Adipocyte (in vitro differentiated cells): Measurements from ENCODE around the gene ESPN.
A peak's percentile ranks its signal among the peaks of the same experiment; 100 is the strongest.

ENCODE experiments used
- DNase-seq: peaks from one replicate; pipeline ENCODE4 v3.0.0-alpha.2; 2015; ENCODE audit warnings: low read depth
- H3K27me3 ChIP-seq: replicated peaks from 2 replicates; pipeline ENCODE4 v1.7.0; 2013; ENCODE audit warnings: mild to moderate bottlenecking, low read length, moderate library complexity; ENCODE audit not compliant: control insufficient read depth, insufficient read depth
- H3K36me3 ChIP-seq: 2 replicates; pipeline ENCODE4 v1.7.0; 2013; ENCODE audit warnings: low read length, mild to moderate bottlenecking, moderate library complexity; ENCODE audit not compliant: control insufficient read depth, insufficient read depth, severe bottlenecking
- H3K4me1 ChIP-seq: 2 replicates; pipeline ENCODE4 v1.7.0; 2013; ENCODE audit warnings: mild to moderate bottlenecking, low read length, moderate library complexity; ENCODE audit not compliant: control insufficient read depth, insufficient read depth
- H3K4me3 ChIP-seq: 2 replicates; pipeline ENCODE4 v1.7.0; 2013; ENCODE audit warnings: mild to moderate bottlenecking, low read length, moderate library complexity
- H3K9ac ChIP-seq: 2 replicates; pipeline ENCODE4 v1.7.0; 2013; ENCODE audit warnings: mild to moderate bottlenecking, low read length, moderate library complexity
- H3K9me3 ChIP-seq: 2 replicates; pipeline ENCODE4 v1.7.0; 2013; ENCODE audit warnings: mild to moderate bottlenecking, low read length, moderate library complexity; ENCODE audit not compliant: control insufficient read depth

ESPN gene

GRCh38 chr1:6471086-6471969, 46.8 kb downstream of the ESPN start:
- Histone ChIP-seq H3K36me3 (no peaks in the 10 kb centered on the region), H3K4me3 (no peak overlapping the region), H3K27me3 (no peaks in the 10 kb centered on the region), H3K9me3 (no peaks in the 10 kb centered on the region), H3K4me1 (no peaks in the 10 kb centered on the region), H3K9ac (no peak overlapping the region)
- DNase-seq: no peak

GRCh38 chr1:6471970-6472368, 47.4 kb downstream of the ESPN start:
- no peaks in the 10 kb centered on the region for H3K27me3 ChIP-seq
- no peaks in the 10 kb centered on the region for H3K4me1 ChIP-seq
- DNase-seq: no peak
- no peak overlapping the region for H3K9ac ChIP-seq
- no peaks in the 10 kb centered on the region for H3K9me3 ChIP-seq
- H3K4me3 ChIP-seq: no peak overlapping the region
- H3K36me3 ChIP-seq: no peaks in the 10 kb centered on the region

DNA sequence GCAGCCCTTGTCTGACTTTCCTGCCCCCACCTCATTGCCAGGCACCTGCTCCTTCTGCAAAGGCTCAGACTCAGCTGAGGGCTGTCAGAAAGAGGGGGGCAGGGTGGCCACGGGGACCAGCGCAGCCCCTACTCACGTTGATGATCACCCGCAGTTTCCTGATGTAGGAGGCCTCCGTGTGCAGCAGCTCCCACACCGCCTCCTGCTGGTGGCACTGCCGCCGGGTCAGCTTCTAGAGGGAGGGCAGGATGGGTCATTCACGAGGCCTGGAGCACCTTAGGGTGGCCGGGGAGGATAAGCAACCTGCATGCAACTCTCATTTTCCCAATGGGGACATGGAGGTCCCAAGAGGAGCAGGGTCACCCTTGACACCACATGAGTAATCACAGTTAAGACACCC, 47.8 kb downstream of the ESPN start:
- Histone ChIP-seq H3K4me3 (no peak overlapping the region), H3K36me3 (no peaks in the 10 kb centered on the region), H3K4me1 (no peaks in the 10 kb centered on the region), H3K9me3 (no peaks in the 10 kb centered on the region), H3K27me3 (no peaks in the 10 kb centered on the region), H3K9ac (no peak overlapping the region)
- no peak for DNase-seq

GRCh38 chr1:6473156-6473555, 48.6 kb downstream of the ESPN start:
- Histone ChIP-seq H3K36me3 (no peaks in the 10 kb centered on the region), H3K9ac (no peak overlapping the region), H3K27me3 (no peaks in the 10 kb centered on the region), H3K4me3 (no peak overlapping the region), H3K9me3 (no peaks in the 10 kb centered on the region), H3K4me1 (no peaks in the 10 kb centered on the region)
- no peak for DNase-seq

- no peaks in the 10 kb centered on the region for H3K4me1 ChIP-seq
- H3K9me3 ChIP-seq: no peaks in the 10 kb centered on the region
- no peak overlapping the region for H3K4me3 ChIP-seq
- no peaks in the 10 kb centered on the region for H3K36me3 ChIP-seq
- H3K9ac ChIP-seq: no peak overlapping the region
- no peaks in the 10 kb centered on the region for H3K27me3 ChIP-seq
- DNase-seq: no peak
Observed at GRCh38 chr1:6473974-6474814, 49.6 kb downstream of the ESPN start.

DNA sequence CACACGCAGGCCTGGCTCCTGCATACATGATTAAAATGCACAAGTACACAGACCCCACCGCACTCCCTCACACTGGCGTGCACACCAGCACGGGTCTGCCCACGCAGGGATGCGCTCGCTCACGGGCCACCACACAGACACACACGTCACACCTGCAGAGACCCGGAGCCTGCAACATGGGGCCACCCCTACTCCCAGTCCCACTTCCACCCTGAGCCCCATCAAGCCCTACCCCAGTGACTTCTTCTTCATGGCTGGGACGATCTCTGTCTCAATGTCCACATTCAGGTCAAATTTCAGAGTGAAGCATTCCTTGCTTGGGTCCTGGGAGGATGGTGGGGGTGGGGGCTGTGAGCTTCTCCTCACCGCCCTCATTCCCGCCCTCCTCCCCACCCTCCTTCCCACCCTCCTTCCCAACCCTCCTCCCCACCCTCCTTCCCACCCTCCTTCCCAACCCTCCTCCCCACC, 50.3 kb downstream of the ESPN start:
- no peaks in the 10 kb centered on the region for H3K4me1 ChIP-seq
- H3K4me3 ChIP-seq: no peak overlapping the region
- H3K36me3 ChIP-seq: no peaks in the 10 kb centered on the region
- H3K27me3 ChIP-seq: no peaks in the 10 kb centered on the region
- H3K9me3 ChIP-seq: no peaks in the 10 kb centered on the region
- H3K9ac ChIP-seq: no peak overlapping the region
- DNase-seq: no peak

- H3K9ac ChIP-seq: no peak overlapping the region
- H3K27me3 ChIP-seq: no peaks in the 10 kb centered on the region
- no peaks in the 10 kb centered on the region for H3K4me1 ChIP-seq
- no peaks in the 10 kb centered on the region for H3K36me3 ChIP-seq
- DNase-seq: peak; percentile 76
- no peaks in the 10 kb centered on the region for H3K9me3 ChIP-seq
- no peak overlapping the region for H3K4me3 ChIP-seq
Observed at GRCh38 chr1:6475381-6476133, 51.0 kb downstream of the ESPN start.

DNA sequence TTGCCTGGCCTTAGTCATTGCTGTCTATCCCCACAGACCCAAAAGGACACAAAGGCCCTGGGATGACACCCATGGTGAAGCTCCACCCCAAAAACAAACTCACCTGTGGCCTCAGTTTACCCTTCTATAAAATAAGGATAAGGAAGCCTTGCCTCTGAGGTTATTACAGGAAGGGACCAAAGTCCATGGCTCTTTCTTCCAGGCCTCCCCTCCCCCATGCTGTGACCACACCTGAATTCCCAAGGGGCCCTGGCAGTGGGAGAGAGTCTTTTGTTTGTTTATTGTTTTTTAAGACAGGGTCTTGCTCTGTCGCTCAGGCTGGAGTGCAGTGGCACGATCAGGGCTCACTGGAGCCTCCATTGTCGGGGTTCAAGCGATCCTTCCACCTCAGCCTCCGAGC, 51.9 kb downstream of the ESPN start:
- no peaks in the 10 kb centered on the region for H3K27me3 ChIP-seq
- H3K4me1 ChIP-seq: no peaks in the 10 kb centered on the region
- H3K36me3 ChIP-seq: no peaks in the 10 kb centered on the region
- H3K4me3 ChIP-seq: no peak overlapping the region
- no peak overlapping the region for H3K9ac ChIP-seq
- no peaks in the 10 kb centered on the region for H3K9me3 ChIP-seq
- no peak for DNase-seq

GRCh38 chr1:6477039-6477820, 52.7 kb downstream of the ESPN start:
- Histone ChIP-seq H3K27me3 (no peaks in the 10 kb centered on the region), H3K9ac (no peak overlapping the region), H3K4me1 (no peaks in the 10 kb centered on the region), H3K9me3 (no peaks in the 10 kb centered on the region), H3K36me3 (no peaks in the 10 kb centered on the region), H3K4me3 (no peak overlapping the region)
- DNase-seq: no peak

DNA sequence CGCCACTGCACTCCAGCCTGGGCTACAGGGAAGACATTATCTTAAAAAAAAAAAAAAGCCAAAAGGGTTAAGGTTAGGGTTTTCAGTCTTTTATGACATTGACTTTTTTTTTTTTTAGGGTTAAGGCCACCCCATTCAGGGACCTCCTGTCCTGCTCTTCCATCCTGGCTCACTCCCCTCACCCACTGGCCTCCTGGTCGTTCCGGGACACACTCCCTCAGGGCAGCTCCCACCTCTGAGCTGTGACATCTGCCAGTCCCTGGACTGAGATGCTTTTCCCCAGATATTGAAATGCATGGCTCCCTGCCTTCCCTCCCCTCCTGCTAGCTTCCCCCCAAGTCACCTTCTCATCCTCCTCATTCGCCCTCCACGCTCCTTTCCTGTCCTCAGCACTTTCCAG, 57.2 kb downstream of the ESPN start:
- Histone ChIP-seq H3K9ac (no peak overlapping the region), H3K4me1 (no peaks in the 10 kb centered on the region), H3K9me3 (no peaks in the 10 kb centered on the region), H3K36me3 (no peaks in the 10 kb centered on the region), H3K4me3 (no peak overlapping the region), H3K27me3 (peaks cover 5% of the 10 kb centered on the region)
- no peak for DNase-seq
